ENCODE measurements around the gene HORMAD2.

The HORMAD2 gene

GRCh38 chr22:30079952-30080533, at the start of gene HORMAD2:
Gene HORMAD2, plus strand, starts transcription at chr22:30080464. Its CDS starts 13,489 bp downstream, at chr22:30093953.
- no peak for DNase-seq

GRCh38 chr22:30031328-30031727, 48.9 kb upstream of the HORMAD2 start:
- DNase-seq, result no peak

- no peak for DNase-seq
Measured at GRCh38 chr22:30031764-30032455, 48.4 kb upstream of the HORMAD2 start.

- no peak for DNase-seq
Measured at GRCh38 chr22:30033137-30033536, 47.1 kb upstream of the HORMAD2 start.

GRCh38 chr22:30033901-30034300, 46.4 kb upstream of the HORMAD2 start:
- no peak for DNase-seq

DNA sequence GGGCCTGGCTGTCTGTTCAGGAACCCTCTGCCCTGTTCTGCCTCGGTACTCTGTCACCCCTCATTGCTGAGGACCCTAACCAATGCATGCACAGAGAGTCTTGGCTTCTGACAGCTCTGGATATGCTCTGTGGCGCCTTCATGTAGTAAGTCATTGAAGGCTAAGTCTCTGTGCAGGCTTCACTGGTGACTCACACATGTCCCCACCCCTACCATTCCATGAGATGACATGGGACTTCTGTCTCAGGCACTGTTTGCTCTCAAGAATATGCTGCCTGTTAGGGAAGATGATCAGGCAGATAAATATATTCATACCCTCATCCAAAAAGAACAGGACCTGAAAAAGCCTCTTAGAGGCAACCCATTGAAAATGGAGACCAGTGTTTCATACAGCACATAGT, 43.6 kb upstream of the HORMAD2 start:
- no peak for DNase-seq

- DNase-seq, result no peak
Measured at GRCh38 chr22:30038219-30038618, 42.0 kb upstream of the HORMAD2 start.

- DNase-seq, result no peak
Measured at GRCh38 chr22:30040499-30041260, 39.6 kb upstream of the HORMAD2 start.

- no peak for DNase-seq
Measured at GRCh38 chr22:30041475-30041874, 38.8 kb upstream of the HORMAD2 start.

- DNase-seq, result no peak
Measured at GRCh38 chr22:30041881-30042280, 38.4 kb upstream of the HORMAD2 start.

DNA sequence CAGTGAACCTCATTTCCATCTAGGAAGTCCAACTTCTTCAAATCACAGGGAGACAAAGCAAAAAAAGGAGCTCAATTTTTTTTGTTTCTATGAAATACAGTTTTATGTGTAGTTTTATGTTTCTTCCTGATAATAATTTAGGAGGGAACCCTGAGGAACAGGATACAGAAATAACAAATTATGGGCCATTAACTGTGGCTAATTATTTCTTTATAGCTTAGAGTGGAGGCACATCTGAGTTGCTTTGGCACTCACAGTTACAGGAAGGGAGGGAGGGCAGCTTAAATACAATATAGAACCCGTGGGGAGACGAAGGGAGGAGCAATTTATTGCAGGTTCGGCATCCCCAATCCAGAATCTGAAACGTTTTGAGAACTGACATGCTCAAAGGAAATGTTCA, 37.1 kb upstream of the HORMAD2 start:
- DNase-seq, result no peak

- no peak for DNase-seq
Measured at GRCh38 chr22:30044369-30044768, 35.9 kb upstream of the HORMAD2 start.

- DNase-seq, result no peak
Measured at GRCh38 chr22:30044881-30045493, 35.3 kb upstream of the HORMAD2 start.

DNA sequence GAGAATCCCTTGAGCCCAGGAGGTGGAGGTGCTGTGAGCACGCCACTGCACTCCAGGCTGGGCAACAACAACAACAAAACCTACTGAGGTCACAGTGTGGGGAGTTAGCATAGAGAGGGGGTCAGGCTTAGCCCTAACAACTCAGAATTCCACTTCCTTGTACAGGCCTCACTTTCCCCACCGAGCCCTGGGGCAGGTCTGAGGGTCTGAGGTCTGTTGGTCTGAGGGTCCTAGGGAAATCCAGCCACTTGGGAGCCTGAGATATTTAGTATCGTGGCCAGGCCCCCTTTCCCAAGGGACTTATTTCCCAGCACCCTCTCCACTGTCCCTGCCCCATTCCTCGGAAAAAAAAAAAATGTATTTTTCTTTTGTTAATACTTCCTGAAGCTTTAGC, 34.8 kb upstream of the HORMAD2 start:
- no peak for DNase-seq

DNA sequence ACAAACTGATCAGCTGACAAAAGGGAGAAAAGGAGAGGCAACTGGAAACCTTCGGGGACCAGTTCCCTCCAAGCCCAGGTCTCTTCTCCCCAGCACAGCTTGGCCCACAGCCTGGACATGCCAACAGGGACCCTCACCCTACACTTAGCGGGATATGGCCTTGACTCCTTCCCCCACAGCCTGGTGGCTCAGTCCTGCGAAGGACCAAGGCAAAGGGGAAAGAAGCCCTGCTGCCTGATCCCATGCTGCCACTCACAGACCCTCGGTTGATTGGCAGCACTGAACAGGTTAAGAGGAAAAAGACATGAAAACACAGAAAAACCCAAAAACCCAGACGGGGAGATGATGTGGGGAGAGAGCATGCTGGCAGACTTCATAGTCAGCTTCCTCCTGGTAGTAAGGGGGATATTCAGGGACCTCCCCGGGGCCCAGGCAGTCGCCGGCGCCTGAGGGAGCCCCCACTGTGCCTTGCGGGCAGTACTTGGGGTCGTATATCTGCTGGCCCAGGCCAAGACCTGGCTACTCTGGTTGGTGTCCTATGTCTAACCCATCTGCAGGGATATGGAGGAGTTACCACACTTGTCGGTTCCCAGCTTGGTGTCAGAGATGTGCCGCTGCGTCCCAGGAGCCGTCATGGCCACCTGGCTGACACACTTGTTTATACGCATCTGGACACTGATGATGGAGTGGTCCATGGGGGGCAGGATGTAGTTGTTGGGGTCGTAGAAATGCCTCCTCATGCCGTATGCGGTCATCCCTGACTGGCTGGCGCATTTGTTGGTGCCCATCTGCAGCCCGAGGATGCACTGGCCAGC, 34.2 kb upstream of the HORMAD2 start:
- DNase-seq, result no peak

GRCh38 chr22:30046716-30047363, 33.4 kb upstream of the HORMAD2 start:
- no peak for DNase-seq

- DNase-seq, result no peak
Measured at GRCh38 chr22:30047364-30047738, 32.9 kb upstream of the HORMAD2 start.

- DNase-seq, result no peak
Measured at GRCh38 chr22:30048681-30049080, 31.6 kb upstream of the HORMAD2 start.

- DNase-seq, result no peak
Measured at GRCh38 chr22:30054067-30054763, 26.0 kb upstream of the HORMAD2 start.

DNA sequence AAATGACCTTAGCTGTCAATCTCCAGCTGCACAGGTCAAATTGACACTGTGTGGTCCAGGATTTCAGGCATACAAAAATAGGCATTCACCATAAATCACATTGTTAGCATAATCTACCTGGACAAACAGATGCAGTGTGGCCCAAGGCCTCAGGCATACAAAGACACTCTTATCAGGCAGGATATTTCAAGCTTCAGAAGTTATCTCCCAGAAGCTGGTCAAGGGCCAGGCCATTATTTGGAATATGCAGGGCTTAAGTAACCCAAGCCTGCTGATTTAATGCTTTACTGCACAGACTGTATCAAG, 25.5 kb upstream of the HORMAD2 start:
- DNase-seq, result no peak

- DNase-seq, result no peak
Measured at GRCh38 chr22:30056015-30056414, 24.2 kb upstream of the HORMAD2 start.

- DNase-seq, result no peak
Measured at GRCh38 chr22:30057375-30057774, 22.9 kb upstream of the HORMAD2 start.

All from activated CD4-positive, CD25-positive, alpha-beta regulatory T cell (primary cell).